Loucy (cell line): ENCODE results near the gene GPR35.
"Not testable (repeated sequence)": the region's sequence is repeated elsewhere in the genome, so short reads cannot be mapped to it uniquely, and the experiment has no call there.

Experiments used
- H2AFZ ChIP-seq: fragments of 200-600 bp; sonication (generic); 2 replicates; pipeline ENCODE4 v1.6.0; 2016; ENCODE audit warnings: antibody characterized with exemption, mild to moderate bottlenecking, low read length, moderate library complexity
- H3F3A ChIP-seq: fragments of 200-600 bp; 2 replicates; pipeline ENCODE4 v1.6.0; 2016; ENCODE audit warnings: antibody characterized with exemption, low read depth, mild to moderate bottlenecking
- H3K27me3 ChIP-seq: fragments of 200-600 bp; sonication (generic); 2 replicates; pipeline ENCODE4 v1.6.1; 2014; ENCODE audit warnings: low read length, mild to moderate bottlenecking; ENCODE audit not compliant: insufficient read depth, poor library complexity, severe bottlenecking
- H3K36me3 ChIP-seq: fragments of 200-600 bp; sonication (generic); 2 replicates; pipeline ENCODE4 v1.6.1; 2016; ENCODE audit warnings: low read length; ENCODE audit not compliant: insufficient read depth
- H3K4me1 ChIP-seq: fragments of 200-600 bp; sonication (generic); 2 replicates; pipeline ENCODE4 v1.5.1; 2014; ENCODE audit warnings: low read length, mild to moderate bottlenecking; ENCODE audit not compliant: insufficient read depth, poor library complexity, severe bottlenecking
- H3K4me2 ChIP-seq: fragments of 200-600 bp; sonication (generic); 2 replicates; pipeline ENCODE4 v1.6.0; 2014; ENCODE audit warnings: antibody characterized with exemption, low read length, low read depth, mild to moderate bottlenecking; ENCODE audit not compliant: poor library complexity, severe bottlenecking
- H3K4me3 ChIP-seq: fragments of 200-600 bp; sonication (generic); 2 replicates; pipeline ENCODE4 v1.5.1; 2014; ENCODE audit warnings: low read length, mild to moderate bottlenecking, mixed read lengths; ENCODE audit not compliant: poor library complexity, severe bottlenecking
- H3K79me2 ChIP-seq: fragments of 200-600 bp; sonication (generic); 2 replicates; pipeline ENCODE4 v1.6.1; 2014; ENCODE audit warnings: low read length; ENCODE audit not compliant: insufficient read depth
- H3K9ac ChIP-seq: fragments of 200-600 bp; sonication (generic); 2 replicates; pipeline ENCODE4 v1.6.0; 2014; ENCODE audit warnings: mild to moderate bottlenecking, low read depth, low read length, moderate library complexity; ENCODE audit not compliant: poor library complexity, severe bottlenecking
- H3K9me2 ChIP-seq: fragments of 200-600 bp; sonication (generic); replicated peaks from 2 replicates; pipeline ENCODE4 v1.6.1; 2016; ENCODE audit warnings: low read depth, low read length, mixed read lengths
- H3K9me3 ChIP-seq: fragments of 200-600 bp; sonication (generic); 2 replicates; pipeline ENCODE4 v1.6.1; 2014; ENCODE audit warnings: mild to moderate bottlenecking, antibody characterized with exemption, low read length, low read depth; ENCODE audit not compliant: insufficient read depth
- H4K20me1 ChIP-seq: fragments of 200-600 bp; sonication (generic); 2 replicates; pipeline ENCODE4 v1.6.0; 2014; ENCODE audit warnings: antibody characterized with exemption, low read length, mild to moderate bottlenecking; ENCODE audit not compliant: insufficient read depth, poor library complexity, severe bottlenecking
- CTCF ChIP-seq: fragments of 200-600 bp; sonication (generic); conservative IDR thresholded peaks from 2 replicates; pipeline ENCODE4 v1.5.1; 2014; ENCODE audit warnings: mild to moderate bottlenecking, antibody characterized with exemption, low read length
- EZH2phosphoT487 ChIP-seq: fragments of 200-600 bp; IDR thresholded peaks from 2 replicates; pipeline ENCODE4 v1.6.1; 2018; ENCODE audit warnings: antibody characterized with exemption, mild to moderate bottlenecking, moderate library complexity, borderline replicate concordance

GPR35 gene

DNA sequence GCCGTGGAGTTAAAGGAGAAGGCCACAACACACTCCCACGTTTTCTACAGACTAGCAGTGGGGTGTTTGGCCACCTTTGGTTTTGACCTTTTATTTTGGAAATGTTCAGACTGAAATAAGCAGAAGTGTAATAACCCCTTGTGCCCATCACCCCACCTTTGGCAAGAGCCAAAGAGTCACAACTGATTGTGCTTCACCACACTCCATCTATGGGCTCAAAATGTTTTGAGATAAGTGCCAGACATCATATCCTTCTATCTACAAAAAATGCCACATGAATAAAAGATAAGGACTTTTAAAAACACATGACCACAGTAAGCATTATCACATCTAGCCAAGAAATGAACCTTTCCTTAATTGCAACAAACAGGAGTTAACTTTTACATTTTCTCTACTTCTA is 9.9 kb upstream of the GPR35 start:
- H3F3A ChIP-seq = no peaks in the 10 kb centered on the region
- H3K4me1 ChIP-seq = peaks cover 18% of the 10 kb centered on the region
- H3K79me2 ChIP-seq = no peaks in the 10 kb centered on the region
- TF ChIP-seq EZH2phosphoT487 (no peak), CTCF (no peak)
- H3K4me2 ChIP-seq = no peak overlapping the region
- H3K9ac ChIP-seq = no peak overlapping the region
- H4K20me1 ChIP-seq = no peaks in the 10 kb centered on the region
- no peak overlapping the region for H3K4me3 ChIP-seq
- no peaks in the 10 kb centered on the region for H3K36me3 ChIP-seq
- H3K9me2 ChIP-seq = no peaks in the 10 kb centered on the region
- peaks cover 9% of the 10 kb centered on the region; the same call in 1 of the 2 replicates for H3K9me3 ChIP-seq
- no peaks in the 10 kb centered on the region for H3K27me3 ChIP-seq
- no peak overlapping the region for H2AFZ ChIP-seq

DNA sequence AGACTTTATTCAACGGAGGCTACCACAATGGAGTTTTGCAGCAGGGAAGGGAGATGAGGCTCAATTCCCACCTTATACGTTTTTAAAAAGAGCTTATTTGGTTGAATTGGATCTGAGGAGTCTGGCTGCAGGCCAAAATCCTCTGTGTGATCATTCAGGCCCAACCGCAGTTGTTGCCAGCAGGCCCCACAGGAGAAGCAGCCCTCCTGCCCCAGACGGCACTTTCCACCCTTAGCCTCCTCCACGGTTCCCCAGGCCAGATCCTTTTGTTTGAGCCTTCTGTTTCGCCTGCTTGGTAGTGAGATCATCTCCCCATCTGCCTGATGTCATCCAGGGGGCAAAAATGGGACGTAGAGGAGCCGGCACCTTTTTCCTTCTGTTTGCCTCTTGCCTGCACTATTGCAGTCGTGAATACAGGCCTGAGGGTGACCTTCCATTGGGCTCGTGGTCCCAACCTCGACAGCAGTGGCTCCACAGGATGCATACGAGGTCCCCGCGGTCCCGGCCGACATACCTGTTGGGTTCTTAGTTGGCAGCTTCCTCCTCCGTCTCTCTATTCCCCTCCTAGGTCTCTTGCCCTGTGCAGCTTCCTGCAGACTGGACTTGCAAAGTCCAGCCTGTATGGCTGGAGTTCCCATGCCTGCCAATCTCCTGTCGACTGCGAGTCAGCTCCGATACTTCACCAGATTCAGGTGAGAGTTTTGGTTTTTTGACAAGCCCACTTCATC is 9.3 kb upstream of the GPR35 start:
- Histone ChIP-seq H3K4me1 (peaks cover 24% of the 10 kb centered on the region), H3K79me2 (no peaks in the 10 kb centered on the region), H3K9ac (no peak overlapping the region), H3K36me3 (no peaks in the 10 kb centered on the region), H3K27me3 (no peaks in the 10 kb centered on the region), H3K9me3 (peaks cover 9% of the 10 kb centered on the region; the same call in 1 of the 2 replicates), H3F3A (no peaks in the 10 kb centered on the region), H3K9me2 (no peaks in the 10 kb centered on the region), H3K4me3 (no peak overlapping the region), H2AFZ (no peak overlapping the region), H4K20me1 (no peaks in the 10 kb centered on the region), H3K4me2 (no peak overlapping the region)
- TF ChIP-seq CTCF = no peak
- TF ChIP-seq EZH2phosphoT487 = no peak

- not testable (repeated sequence) for H3K9me3 ChIP-seq, H4K20me1 ChIP-seq, H3K4me2 ChIP-seq, H3F3A ChIP-seq, H2AFZ ChIP-seq, H3K27me3 ChIP-seq, H3K4me3 ChIP-seq, H3K9ac ChIP-seq, H3K36me3 ChIP-seq, H3K79me2 ChIP-seq, H3K9me2 ChIP-seq
- H3K4me1 ChIP-seq = peaks cover 26% of the 10 kb centered on the region
- TF ChIP-seq CTCF = peak; percentile 37
These were observed 8.2 kb upstream of the GPR35 start for GRCh38 chr2:240616860-240617666.
